Bronchus fibroblast of lung (primary cell): ENCODE measurements around the gene FBXO30. TPM values are rescaled to one million over a fixed set of nuclear protein-coding genes. Genes with fewer than 3 reads are reported as not detected.

Source experiments
- total RNA-seq: library from RNA; depleted of rRNA; stranded (reverse); fragments of >200 nt; gene quantifications from 2 replicates; pipeline ENCODE4 v1.2.3, GENCODE V29; 2015

FBXO30 gene, protein sequence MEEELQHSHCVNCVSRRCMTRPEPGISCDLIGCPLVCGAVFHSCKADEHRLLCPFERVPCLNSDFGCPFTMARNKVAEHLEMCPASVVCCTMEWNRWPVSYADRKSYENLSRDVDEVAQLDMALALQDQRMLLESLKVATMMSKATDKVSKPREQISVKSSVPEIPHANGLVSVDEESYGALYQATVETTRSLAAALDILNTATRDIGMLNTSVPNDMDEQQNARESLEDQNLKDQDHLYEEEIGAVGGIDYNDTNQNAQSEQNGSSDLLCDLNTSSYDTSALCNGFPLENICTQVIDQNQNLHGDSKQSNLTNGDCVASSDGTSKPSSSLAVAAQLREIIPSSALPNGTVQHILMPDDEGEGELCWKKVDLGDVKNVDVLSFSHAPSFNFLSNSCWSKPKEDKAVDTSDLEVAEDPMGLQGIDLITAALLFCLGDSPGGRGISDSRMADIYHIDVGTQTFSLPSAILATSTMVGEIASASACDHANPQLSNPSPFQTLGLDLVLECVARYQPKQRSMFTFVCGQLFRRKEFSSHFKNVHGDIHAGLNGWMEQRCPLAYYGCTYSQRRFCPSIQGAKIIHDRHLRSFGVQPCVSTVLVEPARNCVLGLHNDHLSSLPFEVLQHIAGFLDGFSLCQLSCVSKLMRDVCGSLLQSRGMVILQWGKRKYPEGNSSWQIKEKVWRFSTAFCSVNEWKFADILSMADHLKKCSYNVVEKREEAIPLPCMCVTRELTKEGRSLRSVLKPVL
- 2.8 and 3.7 TPM in 2 replicates for total RNA-seq

DNA sequence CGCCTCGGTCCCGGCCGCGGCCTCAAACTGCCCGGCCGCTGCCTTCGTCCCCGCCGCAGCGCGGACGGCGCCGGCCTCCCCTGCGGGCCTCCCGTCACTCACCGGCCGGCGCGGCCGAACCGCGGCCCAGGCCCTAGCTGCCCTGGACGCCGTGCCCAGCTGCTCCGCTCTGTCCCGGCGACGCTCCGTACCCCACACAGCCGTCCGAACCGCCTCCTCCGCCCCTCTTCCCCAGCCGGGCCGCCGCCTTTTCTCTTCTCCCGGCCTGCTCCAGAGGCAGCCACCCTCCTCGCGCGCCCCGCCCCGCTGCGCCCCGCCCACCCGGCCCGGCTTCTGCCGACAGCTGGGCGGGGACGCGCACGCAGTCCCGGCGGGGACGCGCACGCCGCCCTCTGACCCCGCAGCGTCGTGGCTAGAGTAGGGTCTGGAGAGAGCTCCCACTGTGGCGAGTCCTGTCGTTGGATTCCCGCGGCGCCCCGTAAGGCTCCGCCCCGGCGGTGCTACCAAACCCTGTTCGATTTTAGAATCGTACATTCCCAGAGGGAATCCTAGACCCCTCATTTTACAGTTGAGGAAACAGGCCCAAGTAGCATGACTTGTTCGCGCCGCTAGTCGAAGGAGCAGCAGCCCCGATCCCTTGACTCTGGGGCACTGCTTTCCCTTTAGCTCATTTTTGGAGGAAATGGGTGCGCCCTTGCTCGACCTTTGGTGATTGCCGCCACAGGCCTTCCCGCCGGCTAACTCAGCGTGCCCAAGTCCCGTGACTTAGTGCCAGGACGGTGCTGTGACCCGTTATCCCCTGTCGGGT is at the start of gene FBXO30:
Gene FBXO30, minus strand, starts transcription at position 295 of the 808 bp plus-strand sequence. CDS start 8,390 bp downstream, outside the sequence.

Other genes with a start within 250 kb of the FBXO30 start
- 4.5 and 5.9 TPM in 2 replicates for gene EPM2A, start 79.3 kb downstream of the FBXO30 start, total RNA-seq
- gene SHPRH, start 149.6 kb upstream of the FBXO30 start, total RNA-seq: 5.4 and 6.1 TPM in 2 replicates
- not detected in 2 replicates for gene GRM1, start 214.3 kb upstream of the FBXO30 start, total RNA-seq